ENCODE results near the gene RHEB.

The RHEB gene

GRCh38 chr7:151498495-151498894 lies 21.2 kb downstream of the RHEB start:
- FAIRE-seq, result no peak

- no peak for FAIRE-seq
Observed at GRCh38 chr7:151497306-151497871, 22.3 kb downstream of the RHEB start.

- FAIRE-seq, result no peak
Observed at GRCh38 chr7:151495360-151495759, 24.3 kb downstream of the RHEB start.

- no peak for FAIRE-seq
Observed at GRCh38 chr7:151494298-151495284, 25.1 kb downstream of the RHEB start.

- FAIRE-seq, result no peak
Observed at GRCh38 chr7:151493083-151493482, 26.6 kb downstream of the RHEB start.

- FAIRE-seq, result no peak
Observed at GRCh38 chr7:151491859-151492258, 27.8 kb downstream of the RHEB start.

- FAIRE-seq, result no peak
Observed at GRCh38 chr7:151490456-151491105, 29.1 kb downstream of the RHEB start.

- FAIRE-seq, result no peak
Observed at GRCh38 chr7:151489498-151489897, 30.2 kb downstream of the RHEB start.

- FAIRE-seq, result no peak
Observed at GRCh38 chr7:151488096-151488495, 31.6 kb downstream of the RHEB start.

- no peak for FAIRE-seq
Observed at GRCh38 chr7:151487228-151487627, 32.5 kb downstream of the RHEB start.

GRCh38 chr7:151486074-151486473 lies 33.6 kb downstream of the RHEB start:
- no peak for FAIRE-seq

- FAIRE-seq, result no peak
Observed at GRCh38 chr7:151484971-151485707, 34.6 kb downstream of the RHEB start.

- no peak for FAIRE-seq
Observed at GRCh38 chr7:151483711-151483983, 36.0 kb downstream of the RHEB start.

- no peak for FAIRE-seq
Observed at GRCh38 chr7:151482883-151483710, 36.6 kb downstream of the RHEB start.

- no peak for FAIRE-seq
Observed at GRCh38 chr7:151481650-151482505, 37.8 kb downstream of the RHEB start.

- FAIRE-seq, result no peak
Observed at GRCh38 chr7:151477867-151478266, 41.8 kb downstream of the RHEB start.

- FAIRE-seq, result no peak
Observed at GRCh38 chr7:151472644-151473380, 46.9 kb downstream of the RHEB start.

- FAIRE-seq, result no peak
Observed at GRCh38 chr7:151470711-151471110, 49.0 kb downstream of the RHEB start.

- FAIRE-seq, result no peak
Observed at GRCh38 chr7:151469281-151469680, 50.4 kb downstream of the RHEB start.

GRCh38 chr7:151468217-151469018 lies 51.3 kb downstream of the RHEB start:
- no peak for FAIRE-seq

All from G401.6 (cell line).